GM19193 (cell line): ENCODE results near the gene TP73.

ENCODE experiments used
- POLR2A ChIP-seq: IDR thresholded peaks from 4 replicates; pipeline ENCODE4 v1.6.1; 2011; ENCODE audit not compliant: insufficient read depth, insufficient read length; ENCODE audit errors: extremely low read depth

The TP73 gene

DNA sequence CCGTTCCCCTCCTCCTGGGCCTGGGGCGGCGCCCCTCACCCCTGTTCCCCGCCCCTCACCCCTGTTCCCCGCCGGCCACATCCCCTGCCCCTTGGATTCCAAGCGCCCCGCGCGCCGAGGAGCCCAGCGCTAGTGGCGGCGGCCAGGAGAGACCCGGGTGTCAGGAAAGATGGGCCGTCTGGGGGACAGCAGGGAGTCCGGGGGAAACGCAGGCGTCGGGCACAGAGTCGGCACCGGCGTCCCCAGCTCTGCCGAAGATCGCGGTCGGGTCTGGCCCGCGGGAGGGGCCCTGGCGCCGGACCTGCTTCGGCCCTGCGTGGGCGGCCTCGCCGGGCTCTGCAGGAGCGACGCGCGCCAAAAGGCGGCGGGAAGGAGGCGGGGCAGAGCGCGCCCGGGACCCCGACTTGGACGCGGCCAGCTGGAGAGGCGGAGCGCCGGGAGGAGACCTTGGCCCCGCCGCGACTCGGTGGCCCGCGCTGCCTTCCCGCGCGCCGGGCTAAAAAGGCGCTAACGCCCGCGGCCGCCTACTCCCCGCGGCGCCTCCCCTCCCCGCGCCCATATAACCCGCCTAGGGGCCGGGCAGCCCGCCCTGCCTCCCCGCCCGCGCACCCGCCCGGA, at the start of gene TP73:
Gene TP73 (plus strand): TSS at position 587 of the 618 bp plus-strand sequence. CDS start 29,850 bp downstream, outside the sequence.
- no peak for TF ChIP-seq POLR2A

DNA sequence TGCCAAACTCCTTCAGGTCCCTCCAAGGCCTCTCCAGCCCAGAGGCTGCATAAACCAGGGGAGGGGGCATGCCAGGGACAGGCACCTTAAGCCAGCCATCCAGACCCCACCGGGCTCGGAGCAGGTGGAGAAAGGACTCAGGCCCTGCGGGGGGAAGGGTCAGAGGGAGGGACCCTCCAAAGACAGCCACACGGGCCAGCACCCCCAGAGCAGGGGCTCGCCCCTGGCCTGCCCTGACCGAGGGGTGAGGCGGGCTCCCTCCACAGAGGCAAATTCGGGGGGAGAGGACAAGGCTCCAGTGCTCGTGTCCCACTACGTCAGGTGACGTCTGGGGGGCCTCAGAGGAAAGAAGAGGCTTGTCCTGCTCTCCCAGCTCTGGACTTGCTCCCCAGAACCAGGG, 49.2 kb upstream of the TP73 start:
- TF ChIP-seq POLR2A = no peak

DNA sequence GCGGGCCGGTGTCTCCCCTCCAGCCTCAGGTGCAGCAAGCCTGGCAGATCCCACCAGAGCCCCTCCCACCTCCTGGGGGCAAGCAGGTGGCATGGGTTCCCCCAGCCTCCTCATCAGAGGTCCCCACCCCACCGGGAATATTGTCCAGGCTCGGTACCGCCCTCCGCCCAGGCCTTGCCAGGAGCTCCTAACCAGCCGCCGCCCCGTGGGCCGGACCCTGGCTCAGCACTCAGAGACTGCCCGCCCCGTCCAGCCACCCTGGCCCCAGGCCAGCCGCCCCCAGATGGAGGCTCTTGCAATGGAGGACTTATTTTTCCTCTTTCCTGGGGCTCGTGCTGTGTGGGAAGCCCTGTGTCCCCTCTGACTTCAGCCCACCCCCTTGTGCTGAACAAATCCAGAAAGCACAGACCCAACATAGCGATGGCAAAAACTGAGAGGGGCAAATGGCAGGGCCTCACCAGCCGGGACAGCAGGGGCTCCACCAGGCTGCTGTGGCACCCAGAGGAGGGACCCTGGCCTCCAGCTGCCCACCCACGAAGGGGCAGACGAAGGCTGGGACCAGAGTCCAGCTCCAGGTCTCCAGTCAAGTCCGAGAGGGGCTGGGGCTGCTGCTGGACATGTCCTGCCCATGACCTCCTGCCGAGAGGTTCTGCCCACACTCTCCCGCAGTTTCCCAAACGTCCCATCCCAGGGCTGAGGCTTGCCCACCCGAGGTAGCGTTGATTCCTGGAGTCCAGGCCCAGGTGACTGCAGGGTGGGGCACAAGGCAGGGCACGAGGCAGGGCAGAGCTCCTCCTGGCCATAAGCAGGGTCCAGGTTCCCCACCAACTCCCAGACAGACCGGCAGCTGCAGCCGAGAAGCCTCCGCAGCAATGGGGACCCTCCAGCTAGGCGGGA, 48.5 kb upstream of the TP73 start:
- TF ChIP-seq POLR2A = no peak

DNA sequence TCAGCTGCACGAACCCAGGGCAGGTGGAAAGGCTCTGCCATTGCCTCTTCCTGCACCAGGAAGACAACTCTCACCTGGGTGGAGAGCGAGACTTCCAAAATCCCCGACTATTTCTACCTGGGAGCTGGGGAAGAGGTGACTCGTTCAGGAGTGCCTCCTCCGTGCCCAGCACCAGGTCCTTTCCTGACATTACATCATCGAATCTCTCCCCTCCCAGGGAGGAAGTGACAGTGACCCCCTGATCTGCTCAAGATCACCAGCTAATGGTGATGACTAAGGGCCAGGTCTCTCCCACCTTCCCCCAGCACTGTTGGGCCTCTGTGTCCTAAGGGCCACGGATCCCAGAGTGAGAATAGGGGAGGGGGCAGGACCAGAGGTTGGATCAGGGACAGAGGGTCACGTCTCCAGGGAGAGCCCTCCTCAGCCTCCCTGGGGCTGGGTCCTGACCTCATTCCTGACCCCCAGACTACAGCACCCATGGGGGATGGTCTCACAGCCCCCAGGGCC, 47.8 kb upstream of the TP73 start:
- no peak for TF ChIP-seq POLR2A

DNA sequence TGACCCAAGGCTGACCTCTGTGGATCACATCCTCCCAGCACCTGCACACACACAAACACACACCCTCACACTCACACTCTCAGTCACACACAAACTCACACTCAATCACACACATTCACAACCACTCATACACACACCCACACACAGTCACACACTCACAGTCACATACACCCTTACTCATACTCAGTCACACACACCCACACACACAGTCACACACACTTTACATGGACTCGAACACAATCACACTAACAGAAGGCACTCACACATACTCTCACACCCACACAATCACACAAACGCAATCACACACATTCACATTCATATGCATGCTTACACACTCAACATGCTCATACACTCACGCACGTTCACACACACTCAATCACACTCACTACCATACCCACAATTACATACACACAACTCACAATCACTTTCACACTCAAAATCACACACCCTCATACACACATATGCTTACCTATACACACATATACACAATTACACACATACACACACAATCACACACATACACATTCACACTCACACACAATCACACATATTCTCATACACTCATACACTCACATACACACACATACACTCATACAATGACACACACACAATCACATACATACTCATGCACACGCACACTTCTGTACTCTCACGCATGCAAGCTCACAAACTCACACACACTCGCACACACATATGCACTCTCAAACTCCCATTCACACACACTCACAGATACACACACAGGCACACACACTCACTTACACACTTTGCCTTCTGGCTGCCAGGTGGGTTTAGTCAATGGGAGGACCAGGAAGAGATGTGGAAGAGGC, 47.1 kb upstream of the TP73 start:
- TF ChIP-seq POLR2A = no peak

DNA sequence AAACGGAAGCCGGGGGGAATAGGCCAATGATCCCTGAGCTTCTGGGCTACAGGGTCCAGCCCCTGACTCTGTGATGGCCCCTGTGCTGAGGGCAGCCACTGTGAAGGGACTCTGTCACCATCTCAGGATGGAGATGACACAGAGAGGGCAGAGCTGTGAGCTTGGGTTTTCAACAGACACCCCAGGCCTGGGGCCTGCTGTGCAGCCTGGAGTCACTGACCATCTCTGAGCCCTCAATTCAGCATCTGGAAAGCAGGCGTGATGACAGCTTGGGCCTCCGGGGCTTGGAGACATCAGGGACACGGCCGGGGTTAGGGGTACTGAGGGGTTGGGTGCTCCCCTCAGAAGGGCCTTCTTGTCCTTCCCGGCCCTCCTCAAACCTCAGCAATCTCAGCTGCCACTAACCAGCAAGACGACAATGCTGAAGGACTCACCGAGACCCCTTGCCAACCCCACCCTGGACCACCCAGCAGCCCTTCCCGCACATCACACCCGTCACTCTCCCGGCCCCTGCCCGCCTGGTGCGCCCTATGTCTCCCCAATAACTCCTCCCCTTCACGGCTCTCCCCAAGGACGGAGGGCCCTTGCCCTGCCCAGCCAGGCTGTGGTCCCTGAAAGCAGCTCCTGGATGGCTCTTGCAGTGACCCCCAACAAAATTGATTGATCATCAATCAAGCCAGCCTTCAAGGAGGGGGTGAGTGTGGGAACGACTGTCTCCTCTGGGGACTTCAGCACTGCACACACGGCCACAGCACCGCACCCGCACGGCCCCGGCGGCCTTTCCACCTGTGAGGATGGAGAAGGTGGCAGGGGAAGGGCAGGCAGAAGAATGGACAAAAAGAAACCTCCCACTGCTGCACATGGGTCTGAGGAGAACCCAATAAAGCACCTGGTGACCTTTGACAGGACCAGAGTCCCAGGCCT, 45.3 kb upstream of the TP73 start:
- TF ChIP-seq POLR2A = no peak

DNA sequence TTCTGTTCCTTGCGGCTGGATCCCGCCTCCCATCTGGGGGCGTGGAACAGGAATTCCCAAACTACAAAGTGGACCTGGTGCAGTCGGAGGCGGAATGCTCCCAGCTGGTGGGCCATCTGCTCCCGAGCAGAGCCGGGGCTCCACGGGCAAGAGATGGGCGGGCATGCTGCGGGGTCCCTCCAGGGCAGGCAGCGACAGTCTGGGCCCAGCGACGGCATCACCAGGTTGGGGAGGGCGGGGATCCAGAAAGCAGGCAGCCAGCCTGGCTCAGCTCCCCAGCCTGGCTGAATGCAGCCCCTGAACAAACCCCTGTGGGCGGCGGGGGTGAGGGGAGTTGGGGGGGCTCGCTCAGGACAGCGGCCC, 44.6 kb upstream of the TP73 start:
- TF ChIP-seq POLR2A = no peak

DNA sequence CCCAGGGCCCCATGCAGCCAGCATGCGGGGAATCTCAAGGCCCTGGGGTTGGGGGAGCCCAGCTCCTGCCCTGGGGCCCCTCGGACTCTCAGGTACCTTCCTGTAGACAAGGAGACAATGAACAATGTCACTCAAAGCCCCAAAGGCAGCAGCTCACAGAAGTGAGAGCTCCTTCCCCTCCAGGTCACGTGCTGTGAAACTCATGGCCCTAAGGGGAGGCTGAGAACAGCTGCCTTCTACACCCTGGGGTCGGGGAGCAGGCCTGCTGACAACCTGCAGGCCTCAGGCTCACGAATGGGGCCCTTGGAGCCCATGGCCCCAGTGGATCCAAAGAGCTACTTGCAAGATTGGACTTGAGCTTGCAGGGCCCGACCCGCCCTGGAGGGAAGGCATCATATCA, 44.2 kb upstream of the TP73 start:
- TF ChIP-seq POLR2A = no peak

DNA sequence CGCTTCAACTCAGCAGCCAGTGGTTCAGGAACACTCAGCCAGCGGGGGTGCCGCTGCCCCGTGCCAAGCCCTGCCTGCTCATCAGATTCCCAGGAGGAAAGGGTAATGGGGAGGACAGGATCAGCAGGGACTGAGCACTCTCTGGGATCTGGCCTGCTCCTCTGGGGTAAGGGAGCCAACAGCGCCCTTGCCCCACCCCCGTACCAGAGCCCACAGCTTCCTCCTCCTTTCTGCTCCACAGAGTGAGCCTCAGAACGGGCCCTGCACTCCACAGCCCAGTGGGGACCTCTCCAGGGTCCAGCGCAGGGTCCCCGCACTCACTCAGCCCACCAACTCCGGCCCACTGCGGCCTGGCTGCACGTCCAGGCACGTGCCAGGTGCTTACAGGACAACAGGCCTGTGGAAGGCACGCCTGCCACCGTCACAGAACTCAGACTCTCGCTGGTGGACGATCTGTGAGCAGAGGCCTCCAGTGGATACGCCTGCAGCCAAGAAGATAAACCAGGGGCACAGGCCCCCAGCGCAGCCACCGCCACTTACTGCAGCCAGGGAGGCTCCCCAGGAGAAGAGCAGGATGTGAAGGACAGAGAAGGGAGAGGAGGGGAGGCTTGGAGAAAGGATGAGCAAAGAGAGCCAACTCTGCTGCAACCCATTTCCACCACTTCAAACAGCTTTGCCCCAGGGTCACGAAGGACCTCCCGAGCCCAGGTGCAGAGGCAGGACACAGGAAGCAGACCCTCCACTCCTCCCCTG, 43.1 kb upstream of the TP73 start:
- TF ChIP-seq POLR2A = no peak

DNA sequence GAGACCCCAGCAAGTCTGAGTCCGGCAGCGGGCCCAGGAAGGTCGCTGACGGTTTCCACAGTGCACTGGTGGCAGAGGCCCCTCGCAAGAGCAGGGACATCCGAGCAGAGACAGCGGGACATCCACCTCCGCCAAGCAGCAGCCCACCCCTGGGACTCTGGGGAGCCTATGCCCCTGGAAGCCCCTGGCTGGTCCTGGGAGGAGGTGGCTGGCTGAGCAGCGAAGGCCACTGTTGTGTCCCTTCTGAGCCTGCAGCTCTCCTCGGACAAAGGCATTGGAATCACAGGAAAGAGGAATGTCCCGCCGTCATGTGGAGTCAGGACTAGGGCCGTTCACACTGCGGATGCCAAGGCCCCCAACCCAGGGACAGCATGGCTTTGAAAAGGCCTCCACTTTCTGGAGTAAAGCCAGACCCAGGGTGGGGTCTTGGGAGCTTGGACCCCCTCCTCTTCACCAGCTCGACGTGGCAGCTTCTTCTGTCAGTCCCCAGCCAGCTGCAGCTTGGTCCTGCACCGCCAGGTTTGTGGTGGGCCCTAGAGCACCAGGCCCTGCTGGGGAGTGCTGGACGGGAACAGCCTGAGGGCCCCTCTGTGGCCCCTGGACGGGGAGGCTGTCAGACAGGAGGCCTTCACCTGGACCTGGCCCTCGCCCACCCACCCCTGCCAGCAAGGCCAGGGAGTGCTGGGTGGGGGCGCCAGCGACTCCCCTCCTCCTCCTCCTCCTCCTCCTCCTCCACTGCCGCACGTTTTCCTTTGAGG, 42.4 kb upstream of the TP73 start:
- TF ChIP-seq POLR2A = no peak

DNA sequence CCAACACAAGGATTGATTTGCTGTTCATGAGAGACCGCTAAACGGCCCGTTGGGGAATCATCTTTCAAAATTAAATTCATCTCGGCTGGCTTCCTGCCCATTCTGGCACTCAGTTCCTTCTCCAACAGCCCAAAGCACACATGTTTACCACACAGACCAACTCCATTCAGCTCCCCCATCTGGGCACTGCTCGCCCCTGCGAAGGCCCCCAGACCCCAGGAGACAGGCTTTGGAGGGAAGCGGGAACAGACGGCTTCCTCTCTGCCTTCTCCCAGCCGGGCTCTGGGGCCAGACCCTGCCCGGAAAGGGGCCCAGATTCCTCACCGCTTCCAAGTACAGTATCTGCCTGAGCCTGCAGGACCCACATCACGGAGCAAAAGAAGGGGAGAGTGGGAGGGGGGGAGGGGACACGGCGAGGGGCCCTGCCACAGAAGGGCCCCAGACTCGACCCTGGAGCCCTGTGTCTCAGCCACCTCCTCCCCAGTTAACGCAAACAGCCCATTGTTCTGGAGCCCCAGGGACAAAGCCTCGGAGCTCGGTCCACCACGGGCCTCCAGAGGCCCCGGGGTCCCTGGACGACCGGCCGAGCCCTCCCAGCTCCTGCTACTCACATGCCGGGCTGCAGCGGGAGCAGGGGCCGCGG, 41.7 kb upstream of the TP73 start:
- TF ChIP-seq POLR2A = no peak
